Colonic mucosa (tissue), 4 donors: ENCODE results near the gene XG. TPM values are rescaled to one million over a fixed set of nuclear protein-coding genes. Genes with fewer than 3 reads are reported as not detected.
"Not testable (repeated sequence)": the region's sequence is repeated elsewhere in the genome, so short reads cannot be mapped to it uniquely, and the experiment has no call there.

Source experiments
- DNase-seq: peaks from one replicate; pipeline ENCODE4 v3.0.0-alpha.2; 2020
- H3K27ac ChIP-seq: fragments of 200-600 bp; one replicate; pipeline ENCODE4 v1.8.0; 2021
- H3K27me3 ChIP-seq: fragments of 200-600 bp; one replicate; pipeline ENCODE4 v1.8.0; 2021
- H3K36me3 ChIP-seq: fragments of 200-600 bp; one replicate; pipeline ENCODE4 v1.8.0; 2021
- H3K4me1 ChIP-seq: fragments of 200-600 bp; one replicate; pipeline ENCODE4 v1.8.0; 2021; ENCODE audit warnings: mild to moderate bottlenecking
- H3K4me3 ChIP-seq: fragments of 200-600 bp; one replicate; pipeline ENCODE4 v1.8.0; 2021
- H3K9ac ChIP-seq, 2 donors: one replicate each; pipeline ENCODE4 v1.7.0; 2013; ENCODE audit warnings: control low read depth in 2 of 2, low read depth in 2 of 2, low read length in 2 of 2
- H3K9me3 ChIP-seq: fragments of 200-600 bp; one replicate; pipeline ENCODE4 v1.8.0; 2021
- intact Hi-C: fragments of 100-400 bp; cut with DNase I; formaldehyde crosslinking; loops from one replicate; pipeline ENCODE4 v1.14.1; 2022
- total RNA-seq, 2 donors: library from RNA; stranded (reverse); fragmentation: NEBNext Ultra II Directional in 1 of 2; extraction: Animal tissue kit (Norgen Biotek cat#: 25700) in 1 of 2; gene quantifications; one replicate each; pipeline ENCODE4 v1.2.1, GENCODE V29; 2021
- TF ChIP-seq, protein P1 (sequence below): fragments of 200-600 bp; IDR thresholded peaks from one replicate; pipeline ENCODE4 v1.8.0; 2022; ENCODE audit warnings: antibody characterized with exemption, mild to moderate bottlenecking
- donor health status: healthy.
- donor health status: DM: no; HTN: no; CAD: no.
- donor health status: DM: no; HTN: no; CAD: no.

The XG gene, protein sequence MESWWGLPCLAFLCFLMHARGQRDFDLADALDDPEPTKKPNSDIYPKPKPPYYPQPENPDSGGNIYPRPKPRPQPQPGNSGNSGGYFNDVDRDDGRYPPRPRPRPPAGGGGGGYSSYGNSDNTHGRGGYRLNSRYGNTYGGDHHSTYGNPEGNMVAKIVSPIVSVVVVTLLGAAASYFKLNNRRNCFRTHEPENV
- under 1 TPM in 1 of 2 donors, not detected in 1; 0.50 TPM for total RNA-seq

DNA sequence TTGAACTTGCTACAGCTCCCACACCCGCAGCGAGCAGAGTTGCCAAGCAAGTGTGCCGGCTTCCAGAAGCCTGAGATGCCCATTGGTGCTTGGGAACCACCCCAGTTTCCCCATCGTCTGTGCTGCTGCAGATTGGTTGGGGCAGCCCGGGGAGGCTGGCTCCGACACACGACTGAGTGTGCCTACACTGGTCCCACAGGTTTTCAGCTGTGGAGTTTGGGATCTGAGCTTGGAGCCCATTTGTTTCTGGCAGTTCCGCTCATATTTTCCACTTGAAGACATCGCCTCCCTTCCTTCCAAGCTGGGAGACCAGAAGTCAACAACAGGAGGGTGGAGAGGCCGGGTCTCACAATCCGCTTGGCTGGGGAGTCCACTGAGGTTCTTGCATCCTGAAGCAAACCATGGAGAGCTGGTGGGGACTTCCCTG is at the start of gene XG:
Gene XG (plus strand): TSS at position 167 of the 427 bp plus-strand sequence. CDS start 235 bp downstream, at position 402.
- H3K36me3 ChIP-seq, H3K4me1 ChIP-seq, H3K9me3 ChIP-seq, intact Hi-C loops, DNase-seq, H3K9ac ChIP-seq, H3K27ac ChIP-seq, H3K4me3 ChIP-seq, H3K27me3 ChIP-seq: not testable (repeated sequence)

DNA sequence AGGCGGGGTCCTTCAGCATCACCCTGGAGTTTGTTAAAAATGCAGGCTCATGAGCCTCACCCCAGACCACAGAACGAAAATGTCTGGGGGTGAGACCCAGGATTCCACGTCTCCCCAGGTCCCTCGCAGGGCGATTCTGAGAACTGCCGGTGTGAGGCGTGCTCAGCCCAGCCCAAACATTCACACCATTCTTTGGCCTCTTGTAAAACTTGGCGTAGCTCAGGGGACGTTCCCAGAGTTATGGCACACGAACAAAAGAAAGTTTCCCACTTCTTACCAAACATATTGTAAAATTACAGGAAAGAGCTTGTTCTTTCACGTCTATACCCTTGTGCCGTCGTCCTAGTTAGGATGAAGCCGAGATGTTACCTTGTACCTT is 47.9 kb upstream of the XG start:
- H3K4me3 ChIP-seq = no peak overlapping the region
- peaks cover 3% of the 10 kb centered on the region for H3K4me1 ChIP-seq
- H3K36me3 ChIP-seq = no peaks in the 10 kb centered on the region
- H3K27ac ChIP-seq = peak overlapping the region; percentile 20
- H3K27me3 ChIP-seq = no peaks in the 10 kb centered on the region
- peak; percentile 66 for DNase-seq
- TF ChIP-seq, protein P1, sequence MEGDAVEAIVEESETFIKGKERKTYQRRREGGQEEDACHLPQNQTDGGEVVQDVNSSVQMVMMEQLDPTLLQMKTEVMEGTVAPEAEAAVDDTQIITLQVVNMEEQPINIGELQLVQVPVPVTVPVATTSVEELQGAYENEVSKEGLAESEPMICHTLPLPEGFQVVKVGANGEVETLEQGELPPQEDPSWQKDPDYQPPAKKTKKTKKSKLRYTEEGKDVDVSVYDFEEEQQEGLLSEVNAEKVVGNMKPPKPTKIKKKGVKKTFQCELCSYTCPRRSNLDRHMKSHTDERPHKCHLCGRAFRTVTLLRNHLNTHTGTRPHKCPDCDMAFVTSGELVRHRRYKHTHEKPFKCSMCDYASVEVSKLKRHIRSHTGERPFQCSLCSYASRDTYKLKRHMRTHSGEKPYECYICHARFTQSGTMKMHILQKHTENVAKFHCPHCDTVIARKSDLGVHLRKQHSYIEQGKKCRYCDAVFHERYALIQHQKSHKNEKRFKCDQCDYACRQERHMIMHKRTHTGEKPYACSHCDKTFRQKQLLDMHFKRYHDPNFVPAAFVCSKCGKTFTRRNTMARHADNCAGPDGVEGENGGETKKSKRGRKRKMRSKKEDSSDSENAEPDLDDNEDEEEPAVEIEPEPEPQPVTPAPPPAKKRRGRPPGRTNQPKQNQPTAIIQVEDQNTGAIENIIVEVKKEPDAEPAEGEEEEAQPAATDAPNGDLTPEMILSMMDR = peak; percentile 45
- intact Hi-C loops = loop anchor here (5.0 kb wide), 1 partner anchor 108 kb away; no protein-coding TSS in a partner anchor
- no peak overlapping the region for H3K9ac ChIP-seq
- H3K9me3 ChIP-seq = no peaks in the 10 kb centered on the region

DNA sequence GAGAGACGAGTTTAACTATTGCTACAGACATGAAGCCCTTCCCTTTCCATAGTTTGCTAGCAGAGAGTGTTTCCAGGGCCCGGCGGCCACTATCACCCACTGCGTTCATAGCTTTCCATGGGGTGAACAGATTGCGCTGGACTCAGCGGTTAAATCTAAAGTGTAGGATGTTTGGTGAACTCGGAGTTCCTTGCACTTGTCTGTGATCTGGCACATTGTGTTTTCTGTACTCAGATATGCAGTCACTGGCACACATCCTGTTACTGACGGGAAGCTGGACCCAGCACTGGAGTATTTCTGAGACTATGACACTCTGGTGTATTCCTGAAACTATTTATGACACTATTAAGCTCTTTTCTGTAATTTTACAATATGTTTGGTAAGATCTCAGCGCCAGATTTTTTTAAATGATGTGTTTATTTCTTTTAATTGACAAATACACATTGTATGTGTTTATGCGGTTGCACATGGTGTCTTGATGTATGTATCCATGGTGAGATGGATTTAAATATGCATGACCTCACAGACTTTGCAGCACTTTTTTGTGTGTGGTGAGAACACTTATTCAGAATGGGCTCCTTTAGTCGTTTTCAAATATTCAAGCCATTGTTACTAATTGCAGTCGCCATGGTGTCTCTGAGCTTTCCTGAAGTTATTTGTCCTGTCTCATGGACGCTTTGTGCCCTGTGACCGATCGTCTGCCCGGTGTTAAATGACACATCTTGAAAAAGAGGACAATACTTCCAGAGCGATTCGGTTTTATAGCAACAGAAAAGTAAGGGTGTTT is 46.6 kb upstream of the XG start:
- Histone ChIP-seq H3K4me3 (no peak overlapping the region), H3K36me3 (no peaks in the 10 kb centered on the region), H3K9ac (no peak overlapping the region), H3K27ac (no peak overlapping the region), H3K9me3 (no peaks in the 10 kb centered on the region), H3K4me1 (peaks cover 8% of the 10 kb centered on the region), H3K27me3 (no peaks in the 10 kb centered on the region)
- intact Hi-C loops = no loop called here
- DNase-seq = no peak
- TF ChIP-seq, protein P1 = no peak

DNA sequence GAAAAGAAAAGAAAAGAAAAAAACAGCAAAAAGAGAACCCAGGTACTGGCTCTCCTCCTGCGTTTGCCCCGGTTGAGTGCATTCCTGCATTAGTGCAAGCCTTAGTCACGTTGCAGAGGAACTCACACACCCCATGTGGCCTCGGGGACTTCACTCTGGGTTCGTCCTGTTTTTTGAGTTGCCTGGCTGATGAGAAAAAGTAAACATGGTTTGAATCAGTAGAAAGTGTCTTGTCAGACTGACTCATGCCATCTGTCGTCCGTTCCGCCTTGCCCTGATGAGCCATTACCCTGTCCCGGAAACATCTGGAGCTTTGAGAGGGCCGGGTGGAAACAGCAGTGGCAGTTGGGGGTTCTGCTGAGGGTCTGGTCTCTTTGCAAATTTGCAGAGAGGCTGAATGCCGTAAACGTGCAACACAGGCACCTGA is 44.5 kb upstream of the XG start:
- TF ChIP-seq, protein P1 = no peak
- H3K27ac ChIP-seq = no peak overlapping the region
- peaks cover 8% of the 10 kb centered on the region for H3K4me1 ChIP-seq

DNA sequence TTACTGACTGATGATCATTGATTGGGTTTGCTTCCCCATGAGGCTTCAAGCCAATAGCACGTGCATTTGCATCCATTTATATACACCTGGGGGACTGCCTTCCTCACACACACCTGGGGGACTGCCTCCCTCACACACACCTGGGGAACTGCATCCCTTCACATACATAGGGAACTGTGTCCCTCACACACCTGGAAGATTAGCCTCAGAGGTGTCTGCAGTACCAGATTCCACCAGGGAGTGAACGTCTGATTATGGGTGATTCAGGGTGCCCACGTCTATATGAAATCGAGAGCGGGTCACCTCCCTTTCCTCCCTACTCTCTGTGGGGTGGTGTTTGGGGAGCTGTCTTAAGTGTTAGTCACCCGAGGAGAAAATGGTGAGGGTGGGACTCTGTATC is 43.8 kb upstream of the XG start:
- DNase-seq = no peak
- Histone ChIP-seq H3K36me3 (no peaks in the 10 kb centered on the region), H3K9me3 (no peaks in the 10 kb centered on the region), H3K9ac (no peak overlapping the region), H3K27me3 (no peaks in the 10 kb centered on the region), H3K4me1 (peaks cover 8% of the 10 kb centered on the region), H3K4me3 (no peak overlapping the region), H3K27ac (no peak overlapping the region)
- TF ChIP-seq, protein P1 = no peak
- intact Hi-C loops = no loop called here

More for the DNA sequence above, 44.5 kb upstream of the XG start:
- no peak overlapping the region for H3K9ac ChIP-seq
- no peaks in the 10 kb centered on the region for H3K27me3 ChIP-seq
- peak; percentile 47 for DNase-seq
- H3K9me3 ChIP-seq = no peaks in the 10 kb centered on the region
- no peak overlapping the region for H3K4me3 ChIP-seq
- H3K36me3 ChIP-seq = no peaks in the 10 kb centered on the region
- intact Hi-C loops = no loop called here
